MM.1S (cell line): ENCODE data around the gene GBA2.

ENCODE experiments used
- DNase-seq: peaks from one replicate; pipeline ENCODE4 v3.0.0-alpha.2; 2015
- H2AFZ ChIP-seq: fragments of 300-600 bp; sonication (generic); 2 replicates; pipeline ENCODE4 v1.6.0; 2016; ENCODE audit warnings: antibody characterized with exemption, low read length
- H3F3A ChIP-seq: fragments of 300-600 bp; sonication (generic); 2 replicates; pipeline ENCODE4 v1.6.1; 2016; ENCODE audit warnings: mild to moderate bottlenecking, antibody characterized with exemption, low read length, moderate library complexity, mixed read lengths; ENCODE audit not compliant: insufficient read depth
- H3K27ac ChIP-seq: fragments of 300-600 bp; sonication (generic); 2 replicates; pipeline ENCODE4 v1.5.1; 2016; ENCODE audit warnings: mild to moderate bottlenecking, low read length
- H3K27me3 ChIP-seq: fragments of 300-600 bp; sonication (generic); replicated peaks from 2 replicates; pipeline ENCODE4 v1.6.0; 2016; ENCODE audit warnings: low read length; ENCODE audit not compliant: insufficient read depth
- H3K36me3 ChIP-seq: fragments of 300-600 bp; sonication (generic); replicated peaks from 2 replicates; pipeline ENCODE4 v1.6.1; 2016; ENCODE audit warnings: mild to moderate bottlenecking, low read length, mixed read lengths; ENCODE audit not compliant: insufficient read depth
- H3K4me1 ChIP-seq: fragments of 300-600 bp; sonication (generic); 2 replicates; pipeline ENCODE4 v1.6.1; 2016; ENCODE audit warnings: low read length, mixed read lengths
- H3K4me2 ChIP-seq: fragments of 300-600 bp; sonication (generic); 2 replicates; pipeline ENCODE4 v1.6.0; 2016; ENCODE audit warnings: low read depth, low read length
- H3K4me3 ChIP-seq: fragments of 300-600 bp; sonication (generic); 2 replicates; pipeline ENCODE4 v1.5.1; 2016; ENCODE audit warnings: low read length, mixed read lengths
- H3K79me2 ChIP-seq: fragments of 300-600 bp; sonication (generic); 2 replicates; pipeline ENCODE4 v1.6.1; 2016; ENCODE audit warnings: mixed run types, low read length, mixed read lengths
- H3K9ac ChIP-seq: fragments of 300-600 bp; sonication (generic); 2 replicates; pipeline ENCODE4 v1.6.1; 2016; ENCODE audit warnings: low read length, mixed read lengths
- H3K9me2 ChIP-seq: fragments of 300-600 bp; sonication (generic); replicated peaks from 2 replicates; pipeline ENCODE4 v1.6.1; 2016; ENCODE audit warnings: mild to moderate bottlenecking, low read length, mixed read lengths; ENCODE audit not compliant: insufficient read depth
- H3K9me3 ChIP-seq: fragments of 300-600 bp; sonication (generic); replicated peaks from 2 replicates; pipeline ENCODE4 v1.6.1; 2016; ENCODE audit warnings: mild to moderate bottlenecking, low read length, mixed read lengths; ENCODE audit not compliant: insufficient read depth
- H4K20me1 ChIP-seq: fragments of 300-600 bp; sonication (generic); 2 replicates; pipeline ENCODE4 v1.6.1; 2016; ENCODE audit warnings: mild to moderate bottlenecking, low read length, moderate library complexity, mixed read lengths; ENCODE audit not compliant: insufficient read depth
- CTCF ChIP-seq: fragments of 300-600 bp; sonication (generic); IDR thresholded peaks from 2 replicates; pipeline ENCODE4 v1.5.1; 2016; ENCODE audit warnings: antibody characterized with exemption, low read length, mixed read lengths
- EZH2 ChIP-seq: fragments of 300-600 bp; sonication (generic); optimal IDR thresholded peaks from 2 replicates; pipeline ENCODE3; 2017; ENCODE audit warnings: low read depth, mild to moderate bottlenecking, antibody characterized with exemption, low read length, mixed read lengths
- EZH2phosphoT487 ChIP-seq: fragments of 300-600 bp; sonication (generic); IDR thresholded peaks from 2 replicates; pipeline ENCODE4 v1.6.1; 2018; ENCODE audit warnings: antibody characterized with exemption, low read length

Gene GBA2

GRCh38 chr9:35766997-35767396, 18.0 kb upstream of the GBA2 start:
- no peak overlapping the region for H3K4me2 ChIP-seq
- no peak overlapping the region for H3K27ac ChIP-seq
- H3K9me2 ChIP-seq, result no peaks in the 10 kb centered on the region
- no peak overlapping the region for H2AFZ ChIP-seq
- no peaks in the 10 kb centered on the region for H3K4me1 ChIP-seq
- H4K20me1 ChIP-seq, result no peaks in the 10 kb centered on the region
- no peak for TF ChIP-seq EZH2phosphoT487
- no peak for TF ChIP-seq CTCF
- no peak for TF ChIP-seq EZH2
- peaks cover 37% of the 10 kb centered on the region for H3K79me2 ChIP-seq
- H3K36me3 ChIP-seq, result no peaks in the 10 kb centered on the region
- H3K9ac ChIP-seq, result no peak overlapping the region
- no peak overlapping the region for H3K4me3 ChIP-seq
- no peaks in the 10 kb centered on the region for H3K27me3 ChIP-seq
- no peaks in the 10 kb centered on the region for H3F3A ChIP-seq
- H3K9me3 ChIP-seq, result no peaks in the 10 kb centered on the region
- no peak for DNase-seq

- Histone ChIP-seq H4K20me1 (no peaks in the 10 kb centered on the region), H3K79me2 (peaks cover 62% of the 10 kb centered on the region), H3K4me3 (no peak overlapping the region), H3K4me2 (no peak overlapping the region), H3K9me2 (no peaks in the 10 kb centered on the region), H3K9me3 (no peaks in the 10 kb centered on the region), H3K27me3 (no peaks in the 10 kb centered on the region), H3K9ac (no peak overlapping the region), H3K36me3 (no peaks in the 10 kb centered on the region), H3K4me1 (peaks cover 5% of the 10 kb centered on the region; the same call in 1 of the 2 replicates), H3K27ac (no peak overlapping the region), H2AFZ (no peak overlapping the region), H3F3A (no peaks in the 10 kb centered on the region)
- TF ChIP-seq CTCF (no peak), EZH2phosphoT487 (no peak), EZH2 (no peak)
- DNase-seq, result no peak
These were observed 14.8 kb upstream of the GBA2 start for GRCh38 chr9:35763803-35764202.

GRCh38 chr9:35763181-35763580, 14.2 kb upstream of the GBA2 start:
- H3K79me2 ChIP-seq, result peaks cover 63% of the 10 kb centered on the region

More at GRCh38 chr9:35763181-35763580, 14.2 kb upstream of the GBA2 start:
- no peaks in the 10 kb centered on the region for H3K9me3 ChIP-seq
- no peaks in the 10 kb centered on the region for H3K36me3 ChIP-seq
- no peak for DNase-seq
- no peak overlapping the region for H3K9ac ChIP-seq
- peaks cover 10% of the 10 kb centered on the region; the same call in 1 of the 2 replicates for H3K4me1 ChIP-seq
- no peak overlapping the region for H3K27ac ChIP-seq
- TF ChIP-seq EZH2phosphoT487 (no peak), EZH2 (no peak), CTCF (no peak)
- no peaks in the 10 kb centered on the region for H4K20me1 ChIP-seq
- no peaks in the 10 kb centered on the region for H3F3A ChIP-seq
- H3K4me2 ChIP-seq, result no peak overlapping the region
- H2AFZ ChIP-seq, result no peak overlapping the region
- no peaks in the 10 kb centered on the region for H3K9me2 ChIP-seq
- no peaks in the 10 kb centered on the region for H3K27me3 ChIP-seq
- H3K4me3 ChIP-seq, result no peak overlapping the region
